ENCODE measurements around the gene LRRC23. TPM values are rescaled to one million over a fixed set of nuclear protein-coding genes. Genes with fewer than 3 reads are reported as not detected.

LRRC23 gene
- polyA plus RNA-seq, 1 of the 3 experiments (the other 2 are of a cell fraction), result 11.9 TPM

DNA sequence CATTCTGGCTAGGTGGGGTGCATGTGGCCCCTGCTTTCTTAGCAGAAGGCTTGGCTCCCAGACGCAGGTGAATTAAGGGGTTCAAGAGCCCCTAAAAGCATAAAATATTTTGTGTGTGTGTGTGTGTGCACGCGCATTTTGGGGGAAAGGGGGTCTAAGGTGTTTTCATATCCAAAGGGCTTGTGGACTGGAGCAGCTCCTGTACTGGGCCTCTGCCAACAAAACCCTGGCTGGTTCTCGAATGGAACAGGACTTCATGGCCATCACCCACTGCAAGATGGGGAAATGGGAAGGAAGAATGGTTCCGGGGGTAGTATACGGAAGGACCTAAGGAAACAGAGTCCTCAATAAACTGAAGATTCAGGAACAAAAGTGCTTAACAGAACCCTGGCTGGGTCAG is 19.2 kb downstream of the LRRC23 start:
- POLR2A ChIA-PET, result interaction anchor here (1.1 to 7.3 kb wide), 6 partner anchors 10 to 235 kb away, joined by 4 to 82 read pairs (median 6); partner anchors contain the start of genes C12orf57, ENO2, RNU7-1 and USP5
- H3K4me2 ChIP-seq, result no peak overlapping the region
- WGBS (ENCODE audit: low lambda C conversion rate), result 74% methylated on average over 6 of the region's 6 CpGs

GRCh38 chr12:6925239-6925539 is 20.6 kb downstream of the LRRC23 start:
- Histone ChIP-seq H3F3A (replicated peaks; ENCODE audit: insufficient read depth) (peaks cover 30% of the 10 kb centered on the region), H3K27ac (ENCODE audit: low read depth in 2 of 2, low read length in 1 of 2) (peak overlapping the region; percentile 76 to 90), H2AFZ (ENCODE audit: low read depth) (peak overlapping the region; percentile 17; the same call in 1 of the 2 replicates), H3K4me1 (ENCODE audit: control insufficient read depth in 1 of 2, insufficient read depth in 2 of 2, low read depth in 1 of 2, low read length in 1 of 2) (peaks cover 34 to 38% of the 10 kb centered on the region in 2 experiments), H3K4me2 (peak overlapping the region; percentile 81), H3K27me3 (ENCODE audit: insufficient read depth) (no peaks in the 10 kb centered on the region), H3K9me3 (no peaks in the 10 kb centered on the region), H3K9me2 (no peaks in the 10 kb centered on the region), H4K20me1 (ENCODE audit: insufficient read depth) (peaks cover 16% of the 10 kb centered on the region), H3K9ac (peak overlapping the region; percentile 56), H3K36me3 (replicated peaks in 1 of 2; ENCODE audit: control insufficient read depth in 1 of 2, insufficient read depth in 2 of 2, low read length in 1 of 2) (peaks cover 5 to 12% of the 10 kb centered on the region in 2 experiments), H3K79me2 (ENCODE audit: insufficient read depth) (peaks cover 37% of the 10 kb centered on the region), H3K4me3 (ENCODE audit: low read depth in 2 of 2, low read length in 1 of 2) (no peak overlapping the region; a peak in 1 of 4 replicates)
- CTCF ChIA-PET, result interaction anchor here (0.7 to 8.2 kb wide), 15 partner anchors 12 to 188 kb away, joined by 3 to 134 read pairs (median 17); partner anchors contain the start of genes C12orf57, C1R, ENO2 and RNU7-1
- DNase-seq, result no peak
- 29% methylated on average over 1 of the region's 1 CpG for WGBS (ENCODE audit: low lambda C conversion rate)
- POLR2A ChIA-PET, result interaction anchor here (0.5 to 7.3 kb wide), 13 partner anchors 8 to 172 kb away, joined by 3 to 82 read pairs (median 5); partner anchors contain the start of genes C12orf57, ENO2, RNU7-1 and SPSB2
- TF ChIP-seq, protein P1, sequence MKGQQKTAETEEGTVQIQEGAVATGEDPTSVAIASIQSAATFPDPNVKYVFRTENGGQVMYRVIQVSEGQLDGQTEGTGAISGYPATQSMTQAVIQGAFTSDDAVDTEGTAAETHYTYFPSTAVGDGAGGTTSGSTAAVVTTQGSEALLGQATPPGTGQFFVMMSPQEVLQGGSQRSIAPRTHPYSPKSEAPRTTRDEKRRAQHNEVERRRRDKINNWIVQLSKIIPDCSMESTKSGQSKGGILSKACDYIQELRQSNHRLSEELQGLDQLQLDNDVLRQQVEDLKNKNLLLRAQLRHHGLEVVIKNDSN (IDR thresholded peaks at IDR 0.05; ENCODE audit: borderline replicate concordance, low read depth), result no peak
- TF ChIP-seq, protein P2, sequence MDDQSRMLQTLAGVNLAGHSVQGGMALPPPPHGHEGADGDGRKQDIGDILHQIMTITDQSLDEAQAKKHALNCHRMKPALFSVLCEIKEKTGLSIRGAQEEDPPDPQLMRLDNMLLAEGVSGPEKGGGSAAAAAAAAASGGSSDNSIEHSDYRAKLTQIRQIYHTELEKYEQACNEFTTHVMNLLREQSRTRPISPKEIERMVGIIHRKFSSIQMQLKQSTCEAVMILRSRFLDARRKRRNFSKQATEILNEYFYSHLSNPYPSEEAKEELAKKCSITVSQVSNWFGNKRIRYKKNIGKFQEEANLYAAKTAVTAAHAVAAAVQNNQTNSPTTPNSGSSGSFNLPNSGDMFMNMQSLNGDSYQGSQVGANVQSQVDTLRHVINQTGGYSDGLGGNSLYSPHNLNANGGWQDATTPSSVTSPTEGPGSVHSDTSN (IDR thresholded peaks at IDR 0.05), result no peak
- TF ChIP-seq TCF12 (IDR thresholded peaks at IDR 0.05) (no peak), RFX5 (IDR thresholded peaks at IDR 0.05; ENCODE audit: low read length) (no peak), ELF1 (IDR thresholded peaks at IDR 0.05) (no peak), TAF1 (IDR thresholded peaks at IDR 0.05; ENCODE audit: borderline replicate concordance, low read depth, low read length) (no peak), RAD21 (IDR thresholded peaks at IDR 0.05; ENCODE audit: low read length) (no peak), YY1 (IDR thresholded peaks at IDR 0.05; ENCODE audit: low read depth) (no peak)

More for the DNA sequence above, 19.2 kb downstream of the LRRC23 start:
- Histone ChIP-seq H3K27ac (ENCODE audit: low read depth in 2 of 2, low read length in 1 of 2) (no peak overlapping the region; a peak in 2 of 4 replicates), H3K4me3 (ENCODE audit: low read depth in 2 of 2, low read length in 1 of 2) (no peak overlapping the region), H3K4me1 (ENCODE audit: control insufficient read depth in 1 of 2, insufficient read depth in 2 of 2, low read depth in 1 of 2, low read length in 1 of 2) (peaks cover 26% of the 10 kb centered on the region in 2 experiments; a peak in 3 of 4 replicates), H3K79me2 (ENCODE audit: insufficient read depth) (peaks cover 23% of the 10 kb centered on the region), H2AFZ (ENCODE audit: low read depth) (no peak overlapping the region), H3F3A (replicated peaks; ENCODE audit: insufficient read depth) (peaks cover 30% of the 10 kb centered on the region), H3K27me3 (ENCODE audit: insufficient read depth) (no peaks in the 10 kb centered on the region), H4K20me1 (ENCODE audit: insufficient read depth) (peaks cover 3% of the 10 kb centered on the region; the same call in 1 of the 2 replicates), H3K9me3 (no peaks in the 10 kb centered on the region), H3K9me2 (no peaks in the 10 kb centered on the region), H3K36me3 (replicated peaks in 1 of 2; ENCODE audit: control insufficient read depth in 1 of 2, insufficient read depth in 2 of 2, low read length in 1 of 2) (peaks cover 6 to 7% of the 10 kb centered on the region in 2 experiments), H3K9ac (no peak overlapping the region)
- no peak for DNase-seq
- TF ChIP-seq YY1 (IDR thresholded peaks at IDR 0.05; ENCODE audit: low read depth), result no peak
- no peak for TF ChIP-seq RAD21 (IDR thresholded peaks at IDR 0.05; ENCODE audit: low read length)
- TF ChIP-seq FOXJ3 (CRISPR knock-in tag; IDR thresholded peaks at IDR 0.05), result no peak
- TF ChIP-seq POLR2AphosphoS5 (IDR thresholded peaks at IDR 0.05; ENCODE audit: low read depth, low read length), result no peak
- no peak for TF ChIP-seq SIN3A (IDR thresholded peaks at IDR 0.05; ENCODE audit: borderline replicate concordance, low read depth, low read length)
- TF ChIP-seq RXRA (IDR thresholded peaks at IDR 0.05; ENCODE audit: borderline replicate concordance, low read depth), result no peak
- no peak for TF ChIP-seq EP300 (IDR thresholded peaks at IDR 0.05; ENCODE audit: borderline replicate concordance in 1 of 2, low read depth in 1 of 2, low read length in 1 of 2)
- no peak for TF ChIP-seq GATA2 (CRISPR knock-in tag; IDR thresholded peaks at IDR 0.05)
- TF ChIP-seq CHD2 (IDR thresholded peaks at IDR 0.05; ENCODE audit: low read length, partially characterized antibody), result no peak
- TF ChIP-seq GABPA (IDR thresholded peaks at IDR 0.05; ENCODE audit: low read depth), result no peak
- TF ChIP-seq, protein P3, sequence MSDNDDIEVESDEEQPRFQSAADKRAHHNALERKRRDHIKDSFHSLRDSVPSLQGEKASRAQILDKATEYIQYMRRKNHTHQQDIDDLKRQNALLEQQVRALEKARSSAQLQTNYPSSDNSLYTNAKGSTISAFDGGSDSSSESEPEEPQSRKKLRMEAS (IDR thresholded peaks at IDR 0.05; ENCODE audit: low read depth), result no peak
- TF ChIP-seq, protein P2 (IDR thresholded peaks at IDR 0.05), result no peak
- no peak for TF ChIP-seq TCF12 (IDR thresholded peaks at IDR 0.05)
- TF ChIP-seq, protein P1 (IDR thresholded peaks at IDR 0.05; ENCODE audit: borderline replicate concordance, low read depth), result no peak
- no peak for TF ChIP-seq IRF3 (IDR thresholded peaks at IDR 0.05; ENCODE audit: low read depth, low read length)
- no peak for TF ChIP-seq FOSL2 (IDR thresholded peaks at IDR 0.05; ENCODE audit: borderline replicate concordance, low read depth)
- TF ChIP-seq TEAD4 (IDR thresholded peaks at IDR 0.05; ENCODE audit: borderline replicate concordance, insufficient read depth), result no peak
- CTCF ChIA-PET, result interaction anchor here (0.7 to 8.2 kb wide), 25 partner anchors 10 to 181 kb away, joined by 3 to 134 read pairs (median 4); partner anchors contain the start of genes C12orf57, C1R, ENO2 and LPCAT3
